RWPE1 (cell line): ENCODE data around the gene SPRYD7.
A peak's percentile ranks its signal among the peaks of the same experiment; 100 is the strongest.
"Not testable (repeated sequence)": the region's sequence is repeated elsewhere in the genome, so short reads cannot be mapped to it uniquely, and the experiment has no call there.

Source experiments
- CTCF ChIA-PET: fragments of 350-600 bp; sonication (Branson Sonifier 250); formaldehyde crosslinking; extraction: SDS; loops from one replicate; lab custom pipeline; 2021; lab: Yijun Ruan, JAX
- POLR2A ChIA-PET: fragments of 400-600 bp; formaldehyde crosslinking; extraction: SDS; loops from one replicate; lab custom pipeline; 2020; ENCODE audit warnings: antibody characterized with exemption; ENCODE audit not compliant: low non-redundant PET; lab: Yijun Ruan, JAX
- DNase-seq: peaks from one replicate; pipeline ENCODE4 v3.0.0; 2012; ENCODE audit warnings: low spot score
- H3K27ac ChIP-seq: fragments of 450-650 bp; 2 replicates; pipeline ENCODE4 v1.5.1; 2017
- TF ChIP-seq, protein P1 (sequence below): fragments of 450-650 bp; conservative IDR thresholded peaks from 2 replicates; pipeline ENCODE4 v1.5.1; 2017; ENCODE audit warnings: low read depth, mild to moderate bottlenecking

Gene SPRYD7

DNA sequence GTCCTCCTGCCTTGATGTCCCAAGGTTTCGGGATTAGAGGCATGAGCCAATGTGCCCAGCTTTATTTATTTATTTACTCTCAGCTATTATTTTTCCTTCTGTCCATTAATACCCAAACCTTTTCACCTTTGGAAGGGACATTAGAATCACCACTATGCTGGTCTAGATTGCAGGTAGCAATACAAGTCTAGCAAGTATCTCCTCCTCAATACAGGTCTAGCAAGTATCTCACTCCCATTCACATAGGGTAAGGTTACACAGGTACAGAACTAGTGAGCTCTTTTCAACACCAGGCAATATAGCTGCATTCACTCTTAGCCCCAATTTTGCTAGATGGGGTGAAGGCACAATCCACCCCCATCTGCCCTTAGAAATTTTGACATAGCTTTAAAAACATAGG lies 17.4 kb upstream of the SPRYD7 start:
- ChIA-PET CTCF (interaction anchor here (0.8 kb wide), 1 partner anchor 44 kb away, joined by 4 read pairs; the partner anchor contains the start of gene TRIM13), POLR2A (no interaction called here)
- DNase-seq, result no peak

GRCh38 chr13:49951754-49952535 lies 15.8 kb upstream of the SPRYD7 start:
- ChIA-PET CTCF (interaction anchor here (0.7 to 1.1 kb wide), 2 partner anchors 16 to 395 kb away, joined by 3 to 6 read pairs; partner anchors contain the start of gene SPRYD7), POLR2A (no interaction called here)
- H3K27ac ChIP-seq, result no peak overlapping the region
- TF ChIP-seq, protein P1, sequence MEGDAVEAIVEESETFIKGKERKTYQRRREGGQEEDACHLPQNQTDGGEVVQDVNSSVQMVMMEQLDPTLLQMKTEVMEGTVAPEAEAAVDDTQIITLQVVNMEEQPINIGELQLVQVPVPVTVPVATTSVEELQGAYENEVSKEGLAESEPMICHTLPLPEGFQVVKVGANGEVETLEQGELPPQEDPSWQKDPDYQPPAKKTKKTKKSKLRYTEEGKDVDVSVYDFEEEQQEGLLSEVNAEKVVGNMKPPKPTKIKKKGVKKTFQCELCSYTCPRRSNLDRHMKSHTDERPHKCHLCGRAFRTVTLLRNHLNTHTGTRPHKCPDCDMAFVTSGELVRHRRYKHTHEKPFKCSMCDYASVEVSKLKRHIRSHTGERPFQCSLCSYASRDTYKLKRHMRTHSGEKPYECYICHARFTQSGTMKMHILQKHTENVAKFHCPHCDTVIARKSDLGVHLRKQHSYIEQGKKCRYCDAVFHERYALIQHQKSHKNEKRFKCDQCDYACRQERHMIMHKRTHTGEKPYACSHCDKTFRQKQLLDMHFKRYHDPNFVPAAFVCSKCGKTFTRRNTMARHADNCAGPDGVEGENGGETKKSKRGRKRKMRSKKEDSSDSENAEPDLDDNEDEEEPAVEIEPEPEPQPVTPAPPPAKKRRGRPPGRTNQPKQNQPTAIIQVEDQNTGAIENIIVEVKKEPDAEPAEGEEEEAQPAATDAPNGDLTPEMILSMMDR, result no peak
- no peak for DNase-seq

More for the DNA sequence above, 17.4 kb upstream of the SPRYD7 start:
- H3K27ac ChIP-seq, result no peak overlapping the region
- TF ChIP-seq, protein P1, result no peak

- CTCF ChIA-PET, result interaction anchor here (0.7 kb wide), 1 partner anchor 343 kb away, joined by 3 read pairs; no protein-coding TSS in a partner anchor
Observed at GRCh38 chr13:49948777-49949270, 12.7 kb upstream of the SPRYD7 start.

GRCh38 chr13:49939321-49939720 lies 3.2 kb upstream of the SPRYD7 start:
- H3K27ac ChIP-seq, result no peak overlapping the region
- TF ChIP-seq, protein P1, result no peak
- POLR2A ChIA-PET, result no interaction called here
- DNase-seq, result no peak
- CTCF ChIA-PET, result no interaction called here

More at GRCh38 chr13:49948777-49949270, 12.7 kb upstream of the SPRYD7 start:
- DNase-seq, POLR2A ChIA-PET, H3K27ac ChIP-seq: not testable (repeated sequence)

- TF ChIP-seq, protein P1, result no peak
- ChIA-PET POLR2A (interaction anchor here (0.6 kb wide), 1 partner anchor 41 kb away, joined by 6 read pairs; no protein-coding TSS in a partner anchor), CTCF (no interaction called here)
- no peak for DNase-seq
- H3K27ac ChIP-seq, result no peak overlapping the region
Observed at GRCh38 chr13:49938921-49939320, 2.8 kb upstream of the SPRYD7 start.

DNA sequence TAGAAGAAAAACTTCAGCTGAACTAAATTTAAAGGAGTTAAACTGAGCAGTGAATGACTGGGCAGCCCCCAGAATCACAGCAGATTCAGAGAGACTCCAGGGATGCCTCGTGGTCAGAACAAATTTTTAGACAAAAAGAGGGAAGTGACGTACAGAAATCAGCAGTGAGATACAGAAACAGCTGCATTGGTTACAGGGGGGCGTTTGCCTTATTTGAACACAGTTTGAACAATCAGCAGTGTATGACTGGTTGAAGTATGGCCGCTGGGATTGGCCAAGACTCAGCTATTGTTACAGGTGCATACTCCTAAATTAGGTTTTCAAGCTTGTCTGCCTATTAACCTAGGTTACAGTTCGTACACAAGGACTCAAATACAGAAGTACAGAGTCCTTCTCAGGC lies 2.2 kb upstream of the SPRYD7 start:
- ChIA-PET CTCF (no interaction called here), POLR2A (no interaction called here)
- TF ChIP-seq, protein P1, result no peak
- no peak overlapping the region for H3K27ac ChIP-seq
- DNase-seq, result no peak

DNA sequence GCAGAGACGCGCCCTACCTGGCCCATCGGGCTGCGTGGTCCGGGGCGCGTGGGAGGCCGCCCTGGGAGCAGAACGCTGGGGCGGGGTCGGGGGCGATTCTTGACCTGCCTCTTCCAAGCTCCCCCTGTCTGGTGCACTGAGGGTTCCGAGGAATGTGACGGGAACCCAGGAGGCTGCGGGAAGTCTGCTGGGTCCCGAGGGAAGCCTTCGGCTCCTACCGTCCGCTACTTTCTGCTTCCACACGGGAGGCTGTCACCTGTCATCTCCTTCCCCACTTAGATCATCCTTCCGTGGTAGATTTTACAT lies 781 bp upstream of the SPRYD7 start:
- ChIA-PET CTCF (interaction anchor here (1.2 kb wide), 2 partner anchors 40 to 975 kb away, joined by 4 read pairs; no protein-coding TSS in a partner anchor), POLR2A (no interaction called here)
- H3K27ac ChIP-seq, result peak overlapping the region; percentile 92
- no peak for DNase-seq
- TF ChIP-seq, protein P1, result no peak
